GM19240 (cell line): ENCODE data around the gene PDE9A.

Experiments
- DNase-seq: peaks from one replicate; pipeline ENCODE4 v3.0.0; 2011; ENCODE audit warnings: low spot score; ENCODE audit not compliant: insufficient read length

Gene PDE9A

DNA sequence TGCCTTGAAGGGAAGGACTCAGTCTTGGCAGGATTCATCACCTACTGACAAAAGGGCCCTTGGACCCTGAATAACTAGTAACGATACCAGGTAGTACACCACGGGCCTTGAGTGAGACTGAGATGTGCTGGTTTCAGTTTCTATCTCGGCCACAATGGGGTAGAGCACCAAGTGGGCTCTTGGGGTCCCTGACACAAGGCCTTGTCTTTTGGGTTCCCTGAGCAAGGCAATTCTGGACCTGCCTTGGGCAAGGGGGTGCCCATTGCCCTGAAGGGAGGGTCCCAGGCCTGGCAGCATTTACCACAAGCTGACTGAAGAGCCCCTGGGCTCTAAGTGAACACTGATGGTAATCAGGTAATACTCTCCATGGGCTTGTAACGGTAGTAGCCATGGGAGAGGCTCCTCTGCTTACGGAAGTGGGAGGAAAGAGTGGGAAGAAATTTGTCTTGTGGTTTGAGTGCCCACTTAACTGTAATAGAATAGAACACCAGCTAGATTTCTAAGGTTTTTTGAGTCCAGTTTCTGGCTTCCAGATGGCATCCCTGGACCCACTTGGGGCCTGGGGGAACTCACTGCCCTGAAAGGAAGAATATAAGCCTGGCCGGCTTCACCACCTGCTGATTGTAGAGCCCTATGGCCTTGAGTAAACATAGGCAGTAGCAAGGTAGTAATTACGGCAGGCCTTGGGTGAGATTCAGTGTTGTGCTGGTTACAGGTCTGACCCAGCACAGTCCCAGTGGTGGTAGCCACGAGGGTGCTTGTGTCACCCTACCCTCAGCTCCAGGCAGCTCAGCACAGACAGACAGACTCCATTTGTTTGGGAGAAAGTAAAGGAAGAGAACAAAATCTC is 167.4 kb downstream of the PDE9A start:
- no peak for DNase-seq
